Measurements from ENCODE around the gene ZNF524.

DNA sequence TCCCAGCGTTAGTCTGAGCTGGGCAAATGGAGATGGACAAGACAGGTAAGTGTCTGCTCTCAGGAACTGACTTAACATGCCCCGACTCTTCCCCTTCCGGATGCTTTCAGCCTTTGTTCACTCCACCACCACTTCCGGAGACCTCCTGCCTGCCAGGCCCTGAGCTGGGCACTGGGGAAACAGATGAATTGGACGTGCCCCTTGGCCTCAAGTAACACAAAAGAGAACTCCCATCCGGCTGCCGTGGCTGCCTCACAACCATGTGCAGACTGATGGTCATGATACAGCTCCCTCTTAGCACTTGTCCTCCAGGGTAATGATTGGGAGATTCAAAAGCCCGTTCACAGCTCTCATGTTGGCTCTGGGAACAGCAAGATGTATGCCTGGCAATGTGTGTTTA, 17.3 kb downstream of the ZNF524 start:
- TF ChIP-seq, protein P1, sequence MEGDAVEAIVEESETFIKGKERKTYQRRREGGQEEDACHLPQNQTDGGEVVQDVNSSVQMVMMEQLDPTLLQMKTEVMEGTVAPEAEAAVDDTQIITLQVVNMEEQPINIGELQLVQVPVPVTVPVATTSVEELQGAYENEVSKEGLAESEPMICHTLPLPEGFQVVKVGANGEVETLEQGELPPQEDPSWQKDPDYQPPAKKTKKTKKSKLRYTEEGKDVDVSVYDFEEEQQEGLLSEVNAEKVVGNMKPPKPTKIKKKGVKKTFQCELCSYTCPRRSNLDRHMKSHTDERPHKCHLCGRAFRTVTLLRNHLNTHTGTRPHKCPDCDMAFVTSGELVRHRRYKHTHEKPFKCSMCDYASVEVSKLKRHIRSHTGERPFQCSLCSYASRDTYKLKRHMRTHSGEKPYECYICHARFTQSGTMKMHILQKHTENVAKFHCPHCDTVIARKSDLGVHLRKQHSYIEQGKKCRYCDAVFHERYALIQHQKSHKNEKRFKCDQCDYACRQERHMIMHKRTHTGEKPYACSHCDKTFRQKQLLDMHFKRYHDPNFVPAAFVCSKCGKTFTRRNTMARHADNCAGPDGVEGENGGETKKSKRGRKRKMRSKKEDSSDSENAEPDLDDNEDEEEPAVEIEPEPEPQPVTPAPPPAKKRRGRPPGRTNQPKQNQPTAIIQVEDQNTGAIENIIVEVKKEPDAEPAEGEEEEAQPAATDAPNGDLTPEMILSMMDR (IDR thresholded peaks at IDR 0.05) = no peak
- no peak for TF ChIP-seq POLR2AphosphoS5 (IDR thresholded peaks at IDR 0.05)
